Upper lobe of left lung (tissue), 6 donors: ENCODE measurements around the gene ZNF280C. TPM values are rescaled to one million over a fixed set of nuclear protein-coding genes. Genes with fewer than 3 reads are reported as not detected.

Source experiments
- ATAC-seq, 2 donors: fragments of 200-7000 bp; cut with Tn5 transposase; one replicate each; pipeline ENCODE4 v1.9.1; 2022; ENCODE audit warnings: mild to moderate bottlenecking in 2 of 2, moderate library complexity in 2 of 2; ENCODE audit not compliant: low FRiP score in 2 of 2
- DNase-seq, 2 donors: peaks; one replicate each; pipeline ENCODE4 v3.0.0-alpha.2; 2019 to 2020
- H3K27ac ChIP-seq, 4 donors: fragments of 200-600 bp; sonication (generic); one replicate each; pipeline ENCODE4 v1.5.1; 2016 to 2019
- H3K27me3 ChIP-seq, 4 donors: fragments of 200-600 bp; sonication (generic); one replicate each; pipeline ENCODE4 v1.5.1; 2017 to 2019
- H3K36me3 ChIP-seq, 4 donors: fragments of 200-600 bp; sonication (generic); one replicate each; pipeline ENCODE4 v1.5.1; 2016 to 2019
- H3K4me1 ChIP-seq, 4 donors: fragments of 200-600 bp; sonication (generic); one replicate each; pipeline ENCODE4 v1.5.1; 2018 to 2019
- H3K4me3 ChIP-seq, 4 donors: fragments of 200-600 bp; sonication (generic); one replicate each; pipeline ENCODE4 v1.5.1; 2017 to 2019; ENCODE audit warnings: mild to moderate bottlenecking in 2 of 4, moderate library complexity in 1 of 4
- H3K9me3 ChIP-seq, 4 donors: fragments of 200-600 bp; sonication (generic); one replicate each; pipeline ENCODE4 v1.5.1; 2018 to 2019
- CTCF ChIP-seq, 6 experiments: fragments of 450-650 bp in 4 of 6; fragments of 200-600 bp in 2 of 6; sonication (generic) in 2 of 6; IDR thresholded peaks; one replicate each; pipeline ENCODE4 v1.5.1; 2016 to 2019; ENCODE audit warnings: antibody characterized with exemption in 6 of 6
- EP300 ChIP-seq, 4 donors: sonication (generic); formaldehyde crosslinking; IDR thresholded peaks; one replicate each; pipeline ENCODE4 v1.5.1; 2017; ENCODE audit warnings: antibody characterized with exemption in 4 of 4, control low read depth in 2 of 4
- POLR2A ChIP-seq, 4 donors: fragments of 450-650 bp; IDR thresholded peaks; one replicate each; pipeline ENCODE4 v1.5.1; 2016 to 2017; ENCODE audit warnings: antibody characterized with exemption in 4 of 4, mild to moderate bottlenecking in 2 of 4
- POLR2AphosphoS5 ChIP-seq, 2 donors: sonication (generic); formaldehyde crosslinking; IDR thresholded peaks; one replicate each; pipeline ENCODE4 v1.5.1; 2017; ENCODE audit warnings: antibody characterized with exemption in 2 of 2
- WGBS, 2 donors: methylation state at CpG; one replicate each; pipeline ENCODE4 v1.1.5; 2017 to 2018; 5-methylcytosine and 5-hydroxymethylcytosine counted together
- small RNA-seq, 4 donors: library from RNA; depleted of rRNA; stranded (forward); fragments of <200 nt; gene quantifications; one replicate each; pipeline ENCODE3, GENCODE V24; 2016
- total RNA-seq, 6 donors: library from RNA; depleted of rRNA in 4 of 6; stranded (reverse); fragments of >200 nt in 4 of 6; gene quantifications; one replicate each; pipeline versions ENCODE4 v1.1.0 to v1.2.1, GENCODE V29; 2016 to 2021
- donor health status: DM: no; HTN: no; CAD: no; lungs with moderate emphysema.
- donor health status: DM: no; HTN: yes; CAD: no; lungs with severe emphysema.

ZNF280C gene
- total RNA-seq, 6 donors from 2014 or later, result 2.8 to 3.8 (median 3.4) TPM

- no peak for TF ChIP-seq EP300 (IDR thresholded peaks at IDR 0.05)
- TF ChIP-seq CTCF (IDR thresholded peaks at IDR 0.05), result no peak
- TF ChIP-seq POLR2A (IDR thresholded peaks at IDR 0.05), result no peak
- TF ChIP-seq POLR2AphosphoS5 (IDR thresholded peaks at IDR 0.05), result no peak
- ATAC-seq (no peak), DNase-seq (no peak)
- WGBS, 2 donors, result 81 to 100% methylated on average over 2 of the region's 2 CpGs
- no peaks in the 10 kb centered on the region for H3K27me3 ChIP-seq
- no peak overlapping the region for H3K27ac ChIP-seq
- no peak overlapping the region for H3K4me3 ChIP-seq
- H3K9me3 ChIP-seq, result no peaks in the 10 kb centered on the region
- H3K36me3 ChIP-seq, result peaks cover 0 to 2% (median 0%) of the 10 kb centered on the region in 4 donors
- no peaks in the 10 kb centered on the region for H3K4me1 ChIP-seq
Observed at GRCh38 chrX:130155564-130155963, 113.1 kb downstream of the ZNF280C start.

Small RNA genes lying within 50 kb of the gene (small RNA-seq; reads per million reads assigned to genes)
- 0 reads per million in 4 donors for gene RNU6-1130P

Other genes with a start within 250 kb of the ZNF280C start
- gene ELF4, start 158.4 kb downstream of the ZNF280C start, total RNA-seq, result 10 to 100 TPM; 13.6 to 31.0 (median 21.9) TPM
- gene AIFM1, start 103.1 kb downstream of the ZNF280C start, total RNA-seq, result 10 to 100 TPM; 14.1 to 29.5 (median 21.9) TPM
- 1 to 10 TPM in 1 of 6 donors, under 1 TPM in 3, not detected in 2; 0.29 to 1.1 (median 0.75) TPM for gene RAB33A, start 96.9 kb downstream of the ZNF280C start, total RNA-seq
- gene SLC25A14, start 71.0 kb upstream of the ZNF280C start, total RNA-seq, result 10 to 100 TPM in 1 of 6 donors, 1 to 10 TPM in 5; 7.6 to 16.1 (median 8.3) TPM
- not detected for gene GPR119, start 116.8 kb upstream of the ZNF280C start, total RNA-seq
- 10 to 100 TPM in 5 of 6 donors, 1 to 10 TPM in 1; 6.0 to 21.0 (median 13.9) TPM for gene RBMX2, start 133.1 kb upstream of the ZNF280C start, total RNA-seq